ENCODE results near the gene ADARB2.

DNA sequence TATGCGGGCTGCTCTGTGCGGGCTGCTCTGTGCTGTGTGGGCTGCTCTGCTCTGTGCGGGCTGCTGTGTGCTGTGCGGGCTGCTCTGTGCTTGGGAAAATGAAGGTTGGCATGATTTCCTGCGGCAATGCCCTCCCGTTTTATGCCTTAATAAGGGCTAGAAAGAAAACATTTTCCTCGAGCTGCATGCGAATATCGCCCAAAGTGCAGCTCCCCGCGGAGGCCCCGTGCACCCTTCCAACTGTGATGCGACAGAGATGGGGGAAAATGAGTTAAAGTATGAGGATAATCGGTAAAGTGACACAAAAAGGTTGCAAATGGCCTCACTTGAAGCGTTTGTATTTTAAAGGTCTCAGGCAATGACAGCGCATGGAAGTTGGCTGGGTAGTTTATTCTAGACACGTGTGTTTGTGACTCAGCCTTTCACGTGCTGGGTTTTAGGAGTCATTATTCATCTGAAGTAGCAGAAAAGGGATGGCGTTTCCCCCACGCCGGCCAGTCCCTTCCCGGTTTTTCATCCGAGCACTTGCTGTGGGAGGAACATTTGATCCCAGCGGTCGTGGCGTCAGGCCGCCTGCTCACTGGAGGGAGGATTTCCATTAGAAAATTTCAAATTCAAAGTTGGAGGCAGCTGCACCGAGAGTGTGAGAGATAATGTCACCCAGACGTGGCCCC lies 220.7 kb downstream of the ADARB2 start:
- TF ChIP-seq, protein P1, sequence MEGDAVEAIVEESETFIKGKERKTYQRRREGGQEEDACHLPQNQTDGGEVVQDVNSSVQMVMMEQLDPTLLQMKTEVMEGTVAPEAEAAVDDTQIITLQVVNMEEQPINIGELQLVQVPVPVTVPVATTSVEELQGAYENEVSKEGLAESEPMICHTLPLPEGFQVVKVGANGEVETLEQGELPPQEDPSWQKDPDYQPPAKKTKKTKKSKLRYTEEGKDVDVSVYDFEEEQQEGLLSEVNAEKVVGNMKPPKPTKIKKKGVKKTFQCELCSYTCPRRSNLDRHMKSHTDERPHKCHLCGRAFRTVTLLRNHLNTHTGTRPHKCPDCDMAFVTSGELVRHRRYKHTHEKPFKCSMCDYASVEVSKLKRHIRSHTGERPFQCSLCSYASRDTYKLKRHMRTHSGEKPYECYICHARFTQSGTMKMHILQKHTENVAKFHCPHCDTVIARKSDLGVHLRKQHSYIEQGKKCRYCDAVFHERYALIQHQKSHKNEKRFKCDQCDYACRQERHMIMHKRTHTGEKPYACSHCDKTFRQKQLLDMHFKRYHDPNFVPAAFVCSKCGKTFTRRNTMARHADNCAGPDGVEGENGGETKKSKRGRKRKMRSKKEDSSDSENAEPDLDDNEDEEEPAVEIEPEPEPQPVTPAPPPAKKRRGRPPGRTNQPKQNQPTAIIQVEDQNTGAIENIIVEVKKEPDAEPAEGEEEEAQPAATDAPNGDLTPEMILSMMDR (IDR thresholded peaks at IDR 0.05): no peak
- TF ChIP-seq POLR2A (IDR thresholded peaks at IDR 0.05): no peak
